IMR-90 (cell line): ENCODE data around the gene RAPH1. TPM values are rescaled to one million over a fixed set of nuclear protein-coding genes. Genes with fewer than 3 reads are reported as not detected.

Source experiments
- ATAC-seq: fragments of 200-7000 bp; cut with Tn5 transposase; 2 replicates; pipeline ENCODE4 v1.9.1; 2020; ENCODE audit warnings: low read depth, mild to moderate bottlenecking, moderate library complexity
- BruUV-seq: library from RNA; stranded (reverse); fragments of 400-500 nt; replicated peaks from 2 replicates; lab custom pipeline; 2021; lab: Mats Ljungman, UMichigan
- CTCF ChIA-PET: fragments of 300-600 bp; formaldehyde crosslinking; extraction: SDS; loops from one replicate; lab custom pipeline; 2021; ENCODE audit warnings: antibody characterized with exemption; lab: Yijun Ruan, JAX
- POLR2A ChIA-PET: fragments of 300-600 bp; sonication (Branson Sonifier 250); formaldehyde crosslinking; loops from one replicate; lab custom pipeline; 2022; ENCODE audit warnings: antibody characterized with exemption; ENCODE audit not compliant: unreplicated experiment; lab: Charles Lee
- DNase-seq: peaks from one replicate; pipeline ENCODE4 v3.0.0; 2013
- H2AFZ ChIP-seq: replicated peaks from 2 replicates; pipeline ENCODE3; 2013; ENCODE audit warnings: low read length, mild to moderate bottlenecking; ENCODE audit not compliant: poor library complexity
- H2AK5ac ChIP-seq: 2 replicates; pipeline ENCODE4 v1.6.1; 2013; ENCODE audit warnings: low read depth, low read length, inconsistent platforms
- H2AK9ac ChIP-seq: replicated peaks from 2 replicates; pipeline ENCODE3; 2013; ENCODE audit warnings: mild to moderate bottlenecking, low read depth, low read length, moderate library complexity; ENCODE audit not compliant: poor library complexity
- H2BK120ac ChIP-seq: 2 replicates; pipeline ENCODE4 v1.6.1; 2013; ENCODE audit warnings: low read depth, low read length, inconsistent platforms
- H2BK15ac ChIP-seq: 3 replicates; pipeline ENCODE4 v1.6.1; 2013; ENCODE audit warnings: low read depth, low read length, inconsistent platforms
- H2BK20ac ChIP-seq: 2 replicates; pipeline ENCODE4 v1.6.1; 2013; ENCODE audit warnings: low read depth, mild to moderate bottlenecking, inconsistent platforms, low read length, moderate library complexity
- H2BK5ac ChIP-seq: 2 replicates; pipeline ENCODE4 v1.6.1; 2013; ENCODE audit warnings: mild to moderate bottlenecking, low read depth, low read length, inconsistent platforms; ENCODE audit not compliant: poor library complexity, severe bottlenecking
- H3K14ac ChIP-seq: replicated peaks from 2 replicates; pipeline ENCODE4 v1.6.1; 2013; ENCODE audit warnings: low read depth, low read length, inconsistent platforms
- H3K18ac ChIP-seq: 2 replicates; pipeline ENCODE4 v1.6.1; 2013; ENCODE audit warnings: low read depth, low read length, control low read depth
- H3K23ac ChIP-seq: 2 replicates; pipeline ENCODE4 v1.6.1; 2013; ENCODE audit warnings: low read depth, low read length, inconsistent platforms
- H3K27ac ChIP-seq: 2 replicates; pipeline ENCODE4 v1.5.1; 2013; ENCODE audit warnings: mild to moderate bottlenecking, control low read depth, low read length; ENCODE audit not compliant: insufficient read depth
- H3K27me3 ChIP-seq: 2 replicates; pipeline ENCODE4 v1.6.1; 2013; ENCODE audit warnings: low read length; ENCODE audit not compliant: control insufficient read depth, insufficient read depth
- H3K36me3 ChIP-seq: 2 replicates; pipeline ENCODE4 v1.6.1; 2013; ENCODE audit warnings: low read length, mixed read lengths; ENCODE audit not compliant: control insufficient read depth, insufficient read depth
- H3K4ac ChIP-seq: 2 replicates; pipeline ENCODE4 v1.6.1; 2013; ENCODE audit warnings: low read depth, low read length, inconsistent platforms
- H3K4me1 ChIP-seq: 2 replicates; pipeline ENCODE4 v1.6.1; 2013; ENCODE audit warnings: low read length, mixed read lengths; ENCODE audit not compliant: control insufficient read depth, insufficient read depth
- H3K4me2 ChIP-seq: 2 replicates; pipeline ENCODE4 v1.6.1; 2013; ENCODE audit warnings: low read depth, mild to moderate bottlenecking, control low read depth, low read length, moderate library complexity
- H3K4me3 ChIP-seq: 2 replicates; pipeline ENCODE4 v1.5.1; 2013; ENCODE audit warnings: low read depth, mild to moderate bottlenecking, control low read depth, low read length, moderate library complexity; ENCODE audit not compliant: insufficient read depth
- H3K56ac ChIP-seq: 2 replicates; pipeline ENCODE4 v1.6.1; 2013; ENCODE audit warnings: low read length, inconsistent platforms; ENCODE audit not compliant: insufficient read depth; ENCODE audit errors: extremely low read depth
- H3K79me1 ChIP-seq, 2 experiments: 2 replicates each; pipeline ENCODE4 v1.6.1; 2013; ENCODE audit warnings: low read length in 2 of 2, inconsistent platforms in 1 of 2, low read depth in 1 of 2
- H3K9ac ChIP-seq: 2 replicates; pipeline ENCODE4 v1.6.1; 2013; ENCODE audit warnings: low read depth, low read length, control low read depth
- H3K9me1 ChIP-seq: 2 replicates; pipeline ENCODE4 v1.6.1; 2013; ENCODE audit warnings: low read length, inconsistent platforms; ENCODE audit not compliant: insufficient read depth
- H3K9me3 ChIP-seq: 2 replicates; pipeline ENCODE4 v1.6.1; 2013; ENCODE audit warnings: low read length; ENCODE audit not compliant: control insufficient read depth, insufficient read depth
- H4K20me1 ChIP-seq: 2 replicates; pipeline ENCODE4 v1.6.1; 2013; ENCODE audit warnings: low read length, inconsistent platforms; ENCODE audit not compliant: insufficient read depth
- H4K5ac ChIP-seq: 2 replicates; pipeline ENCODE4 v1.6.1; 2013; ENCODE audit warnings: mild to moderate bottlenecking, low read depth, low read length, control low read depth
- H4K8ac ChIP-seq, 2 experiments: 2 replicates each; pipeline ENCODE4 v1.6.1; 2013; ENCODE audit warnings: low read depth in 2 of 2, low read length in 2 of 2, control low read depth in 1 of 2, inconsistent platforms in 1 of 2
- H4K91ac ChIP-seq: 2 replicates; pipeline ENCODE4 v1.6.1; 2013; ENCODE audit warnings: low read depth, low read length, inconsistent platforms; ENCODE audit not compliant: insufficient read depth
- CEBPB ChIP-seq: IDR thresholded peaks from 2 replicates; pipeline ENCODE4 v1.6.1; 2012; ENCODE audit warnings: low read depth, low read length, improper control_type of control experiment
- FOS ChIP-seq: fragments of 150-350 bp; IDR thresholded peaks from 2 replicates; pipeline ENCODE4 v1.6.1; 2016; ENCODE audit warnings: low read depth, low read length
- SMC3 ChIP-seq: fragments of 150-350 bp; IDR thresholded peaks from 2 replicates; pipeline ENCODE4 v1.6.1; 2016; ENCODE audit warnings: low read depth, mild to moderate bottlenecking, antibody characterized with exemption, low read length, moderate library complexity
- USF2 ChIP-seq: fragments of 150-350 bp; IDR thresholded peaks from 2 replicates; pipeline ENCODE4 v1.6.1; 2017; ENCODE audit warnings: mild to moderate bottlenecking, antibody characterized with exemption, low read length, low read depth
- WGBS, 2 experiments: methylation state at CpG; one replicate each; pipeline versions ENCODE4 v1.1.5 to v1.1.7; 2013; ENCODE audit warnings: missing lambda C conversion rate in 2 of 2; ENCODE audit not compliant: insufficient read length in 1 of 2; ENCODE audit errors: extremely low coverage in 2 of 2; 5-methylcytosine and 5-hydroxymethylcytosine counted together
- dilution Hi-C: fragments of 300-500 bp; cut with HindIII; formaldehyde crosslinking; loops from one replicate; pipeline ENCODE4 v1.14.3; 2018; ENCODE audit warnings: low sequenced_read_pairs; ENCODE audit not compliant: unreplicated experiment
- in situ Hi-C: fragments of 300-500 bp; cut with MboI; formaldehyde crosslinking; loops from 3 replicates; pipeline ENCODE4 v1.14.3; 2019; ENCODE audit warnings: low sequenced_read_pairs, inconsistent platforms, mixed read lengths
- intact Hi-C: fragments of 100-400 bp; cut with micrococcal nuclease; formaldehyde crosslinking; loops from 2 replicates; pipeline ENCODE4 v1.10.0; 2022
- polyA plus RNA-seq, 3 experiments: library from polyadenylated mRNA; depleted of rRNA; stranded (reverse); fragments of >200 nt; gene quantifications; 2 replicates each; pipeline ENCODE4 v1.2.3, GENCODE V29; 2012; ENCODE audit warnings: low replicate concordance in 1 of 3
- total RNA-seq: library from RNA; depleted of rRNA; stranded (reverse); fragments of >200 nt; gene quantifications from 2 replicates; pipeline ENCODE4 v1.2.3, GENCODE V29; 2012
- TF ChIP-seq, protein P1 (sequence below): fragments of 150-350 bp; IDR thresholded peaks from 2 replicates; pipeline ENCODE4 v1.6.1; 2016; ENCODE audit warnings: low read depth, mild to moderate bottlenecking, low read length, moderate library complexity, borderline replicate concordance

RAPH1 gene
- total and polyA plus RNA-seq, 2 of the 4 experiments (the other 2 are of a cell fraction), result 7.5 to 15.1 TPM

- Histone ChIP-seq H3K4me3 (no peak overlapping the region), H2BK20ac (no peak overlapping the region), H3K4ac (no peak overlapping the region), H3K36me3 (no peaks in the 10 kb centered on the region), H2AFZ (no peak overlapping the region), H3K4me1 (no peaks in the 10 kb centered on the region), H3K56ac (no peak overlapping the region), H2AK5ac (no peak overlapping the region), H3K4me2 (no peak overlapping the region), H3K9me1 (no peaks in the 10 kb centered on the region), H2AK9ac (no peak overlapping the region), H3K79me1 (no peaks in the 10 kb centered on the region), H2BK120ac (no peak overlapping the region), H4K91ac (no peak overlapping the region), H2BK5ac (no peak overlapping the region), H3K9ac (no peak overlapping the region), H4K8ac (no peak overlapping the region), H2BK15ac (no peak overlapping the region), H4K5ac (no peak overlapping the region), H3K27ac (no peak overlapping the region), H3K14ac (no peak overlapping the region), H3K18ac (no peak overlapping the region), H3K23ac (no peak overlapping the region), H4K20me1 (no peaks in the 10 kb centered on the region), H3K27me3 (peaks cover 1% of the 10 kb centered on the region; the same call in 1 of the 2 replicates), H3K9me3 (no peaks in the 10 kb centered on the region)
- ChIA-PET POLR2A (no interaction called here), CTCF (interaction anchor here (0.6 to 1.0 kb wide), 2 partner anchors 13 to 1182 kb away, joined by 3 read pairs; no protein-coding TSS in a partner anchor)
- TF ChIP-seq USF2 (no peak), CEBPB (peak; percentile 99), FOS (no peak), SMC3 (no peak)
- TF ChIP-seq, protein P1, sequence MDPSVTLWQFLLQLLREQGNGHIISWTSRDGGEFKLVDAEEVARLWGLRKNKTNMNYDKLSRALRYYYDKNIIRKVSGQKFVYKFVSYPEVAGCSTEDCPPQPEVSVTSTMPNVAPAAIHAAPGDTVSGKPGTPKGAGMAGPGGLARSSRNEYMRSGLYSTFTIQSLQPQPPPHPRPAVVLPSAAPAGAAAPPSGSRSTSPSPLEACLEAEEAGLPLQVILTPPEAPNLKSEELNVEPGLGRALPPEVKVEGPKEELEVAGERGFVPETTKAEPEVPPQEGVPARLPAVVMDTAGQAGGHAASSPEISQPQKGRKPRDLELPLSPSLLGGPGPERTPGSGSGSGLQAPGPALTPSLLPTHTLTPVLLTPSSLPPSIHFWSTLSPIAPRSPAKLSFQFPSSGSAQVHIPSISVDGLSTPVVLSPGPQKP, result no peak
- BruUV-seq, result no TSS peak
- DNase-seq, result peak; percentile 70
- intact Hi-C loops (no loop called here), in situ Hi-C loops (no loop called here), dilution Hi-C loops (no loop called here)
- WGBS, 2 experiments, result no CpG with 5 or more reads among the region's 3 CpGs
- no peak; the same call in 1 of the 2 replicates for ATAC-seq
Measured at GRCh38 chr2:203551778-203552177, 16.7 kb upstream of the RAPH1 start.
